Activated T-cell treated with anti-CD3 and anti-CD28 coated beads, Interleukin-2, amount 50 U/mL, for 72 hours (primary cell): ENCODE measurements around the gene AKR7A3. TPM values are rescaled to one million over a fixed set of nuclear protein-coding genes. Genes with fewer than 3 reads are reported as not detected.
A peak's percentile ranks its signal among the peaks of the same experiment; 100 is the strongest.

ENCODE experiments used
- ATAC-seq, 2 donors: fragments of 150-1000 bp; cut with Tn5 transposase; replicated peaks in 1 of 2; 2 replicates each; pipeline ENCODE4 v1.10.0; 2021; ENCODE audit warnings: moderate library complexity in 2 of 2, mild to moderate bottlenecking in 1 of 2
- DNase-seq, 2 donors: peaks; one replicate each; pipeline ENCODE4 v3.0.0; 2021 to 2022; ENCODE audit warnings: mixed read lengths in 1 of 2
- H3K27ac Mint-ChIP-seq: one replicate; pipeline ENCODE4 v1.8.0; 2022; ENCODE audit warnings: mild to moderate bottlenecking, moderate library complexity, mixed read lengths
- H3K27me3 Mint-ChIP-seq: one replicate; pipeline ENCODE4 v1.8.0; 2022; ENCODE audit warnings: low read depth, mixed read lengths
- H3K36me3 Mint-ChIP-seq, 2 donors: one replicate each; pipeline ENCODE4 v1.8.0; 2022; ENCODE audit warnings: mixed read lengths in 2 of 2, mild to moderate bottlenecking in 1 of 2; ENCODE audit not compliant: insufficient read depth in 2 of 2
- H3K4me1 Mint-ChIP-seq: one replicate; pipeline ENCODE4 v1.8.0; 2022; ENCODE audit warnings: low read depth, mixed read lengths
- H3K4me3 Mint-ChIP-seq, 2 donors: one replicate each; pipeline ENCODE4 v1.8.0; 2022; ENCODE audit warnings: mild to moderate bottlenecking in 2 of 2, mixed read lengths in 2 of 2, moderate library complexity in 2 of 2
- H3K9me3 Mint-ChIP-seq, 2 donors: one replicate each; pipeline ENCODE4 v1.8.0; 2022; ENCODE audit warnings: mixed read lengths in 2 of 2
- total RNA-seq, 2 donors: library from RNA; stranded (reverse); gene quantifications; one replicate each; pipeline ENCODE4 v1.2.3, GENCODE V29; 2022

AKR7A3 gene
- total RNA-seq, 2 donors from 2014 or later: 0.35 to 0.46 TPM

- Mint-ChIP-seq H3K27ac (peak overlapping the region; percentile 16), H3K4me3 (no peak overlapping the region), H3K4me1 (no peaks in the 10 kb centered on the region), H3K27me3 (no peaks in the 10 kb centered on the region), H3K9me3 (no peaks in the 10 kb centered on the region), H3K36me3 (peaks cover 1% of the 10 kb centered on the region in 2 donors)
- DNase-seq (no peak), ATAC-seq (no peak)
Measured at GRCh38 chr1:19327301-19327700, 38.7 kb upstream of the AKR7A3 start.

- H3K27ac Mint-ChIP-seq: no peak overlapping the region
- peaks cover 1% of the 10 kb centered on the region in 2 donors for H3K36me3 Mint-ChIP-seq
- no peak overlapping the region for H3K4me3 Mint-ChIP-seq
- H3K27me3 Mint-ChIP-seq: no peaks in the 10 kb centered on the region
- H3K9me3 Mint-ChIP-seq: no peaks in the 10 kb centered on the region
- H3K4me1 Mint-ChIP-seq: no peaks in the 10 kb centered on the region
- DNase-seq: no peak
- no peak for ATAC-seq
Measured at GRCh38 chr1:19326748-19327065, 38.1 kb upstream of the AKR7A3 start.

- peaks cover 1% of the 10 kb centered on the region in 2 donors for H3K36me3 Mint-ChIP-seq
- no peak overlapping the region for H3K4me3 Mint-ChIP-seq
- no peak overlapping the region for H3K27ac Mint-ChIP-seq
- no peak for DNase-seq
- H3K27me3 Mint-ChIP-seq: no peaks in the 10 kb centered on the region
- ATAC-seq: no peak
- no peaks in the 10 kb centered on the region for H3K9me3 Mint-ChIP-seq
- H3K4me1 Mint-ChIP-seq: no peaks in the 10 kb centered on the region
Measured at GRCh38 chr1:19325958-19326747, 37.6 kb upstream of the AKR7A3 start.

- DNase-seq: no peak
- Mint-ChIP-seq H3K27me3 (no peaks in the 10 kb centered on the region), H3K4me1 (no peaks in the 10 kb centered on the region), H3K9me3 (no peaks in the 10 kb centered on the region), H3K4me3 (no peak overlapping the region), H3K36me3 (peaks cover 1% of the 10 kb centered on the region in 2 donors), H3K27ac (no peak overlapping the region)
- no peak for ATAC-seq
Measured at GRCh38 chr1:19325368-19325957, 36.9 kb upstream of the AKR7A3 start.

- Mint-ChIP-seq H3K4me3 (no peak overlapping the region), H3K36me3 (peaks cover 1% of the 10 kb centered on the region in 2 donors), H3K27me3 (no peaks in the 10 kb centered on the region), H3K9me3 (no peaks in the 10 kb centered on the region), H3K27ac (no peak overlapping the region), H3K4me1 (no peaks in the 10 kb centered on the region)
- DNase-seq (no peak), ATAC-seq (no peak)
Measured at GRCh38 chr1:19324665-19324990, 36.1 kb upstream of the AKR7A3 start.

GRCh38 chr1:19323987-19324664 lies 35.6 kb upstream of the AKR7A3 start:
- Mint-ChIP-seq H3K27ac (peak overlapping the region; percentile 38), H3K4me3 (no peak overlapping the region), H3K27me3 (no peaks in the 10 kb centered on the region), H3K9me3 (no peaks in the 10 kb centered on the region), H3K36me3 (peaks cover 1% of the 10 kb centered on the region in 2 donors), H3K4me1 (no peaks in the 10 kb centered on the region)
- ATAC-seq: no peak
- DNase-seq: no peak

GRCh38 chr1:19322481-19322880 lies 33.9 kb upstream of the AKR7A3 start:
- Mint-ChIP-seq H3K9me3 (no peaks in the 10 kb centered on the region), H3K4me1 (no peaks in the 10 kb centered on the region), H3K4me3 (no peak overlapping the region), H3K27ac (peak overlapping the region; percentile 74), H3K36me3 (peaks cover 1 to 3% of the 10 kb centered on the region in 2 donors), H3K27me3 (no peaks in the 10 kb centered on the region)
- DNase-seq: no peak
- no peak for ATAC-seq

- peaks cover 1 to 3% of the 10 kb centered on the region in 2 donors for H3K36me3 Mint-ChIP-seq
- no peaks in the 10 kb centered on the region for H3K27me3 Mint-ChIP-seq
- H3K4me1 Mint-ChIP-seq: peaks cover 8% of the 10 kb centered on the region
- peak overlapping the region; percentile 89 for H3K27ac Mint-ChIP-seq
- no peak overlapping the region for H3K4me3 Mint-ChIP-seq
- ATAC-seq (no peak), DNase-seq (no peak)
- H3K9me3 Mint-ChIP-seq: no peaks in the 10 kb centered on the region
Measured at GRCh38 chr1:19321071-19321470, 32.5 kb upstream of the AKR7A3 start.

- no peak for DNase-seq
- no peak for ATAC-seq
- H3K4me1 Mint-ChIP-seq: peaks cover 22% of the 10 kb centered on the region
- H3K27me3 Mint-ChIP-seq: no peaks in the 10 kb centered on the region
- no peak overlapping the region for H3K4me3 Mint-ChIP-seq
- H3K27ac Mint-ChIP-seq: no peak overlapping the region
- H3K9me3 Mint-ChIP-seq: no peaks in the 10 kb centered on the region
- peaks cover 0 to 3% of the 10 kb centered on the region in 2 donors for H3K36me3 Mint-ChIP-seq
Measured at GRCh38 chr1:19319196-19319595, 30.6 kb upstream of the AKR7A3 start.

GRCh38 chr1:19317126-19317910 lies 28.7 kb upstream of the AKR7A3 start:
- H3K4me3 Mint-ChIP-seq: no peak overlapping the region
- peak overlapping the region; percentile 81 for H3K27ac Mint-ChIP-seq
- H3K36me3 Mint-ChIP-seq: peaks cover 0 to 2% of the 10 kb centered on the region in 2 donors
- ATAC-seq (no peak), DNase-seq (no peak)
- H3K9me3 Mint-ChIP-seq: no peaks in the 10 kb centered on the region
- H3K27me3 Mint-ChIP-seq: no peaks in the 10 kb centered on the region
- H3K4me1 Mint-ChIP-seq: peaks cover 34% of the 10 kb centered on the region

- peaks cover 42% of the 10 kb centered on the region for H3K4me1 Mint-ChIP-seq
- no peak overlapping the region for H3K4me3 Mint-ChIP-seq
- no peaks in the 10 kb centered on the region for H3K27me3 Mint-ChIP-seq
- no peaks in the 10 kb centered on the region for H3K9me3 Mint-ChIP-seq
- H3K27ac Mint-ChIP-seq: no peak overlapping the region
- ATAC-seq (no peak), DNase-seq (no peak)
- peaks cover 0 to 3% of the 10 kb centered on the region in 2 donors for H3K36me3 Mint-ChIP-seq
Measured at GRCh38 chr1:19315378-19316198, 27.0 kb upstream of the AKR7A3 start.

GRCh38 chr1:19313961-19314882 lies 25.7 kb upstream of the AKR7A3 start:
- Mint-ChIP-seq H3K9me3 (no peaks in the 10 kb centered on the region), H3K27me3 (no peaks in the 10 kb centered on the region), H3K4me3 (no peak overlapping the region), H3K27ac (no peak overlapping the region), H3K4me1 (peaks cover 48% of the 10 kb centered on the region), H3K36me3 (peaks cover 0 to 3% of the 10 kb centered on the region in 2 donors)
- DNase-seq: no peak
- no peak for ATAC-seq
